ENCODE data around the gene PSD2. TPM values are rescaled to one million over a fixed set of nuclear protein-coding genes. Genes with fewer than 3 reads are reported as not detected.

Gene PSD2
- total RNA-seq, 2 experiments from 2014 or later: 0.08 TPM; not detected in 1

GRCh38 chr5:139776861-139777260 is 18.7 kb upstream of the PSD2 start:
- intact Hi-C loops (cut with DNase I, micrococcal nuclease): no loop called here
- no peaks in the 10 kb centered on the region for H3K4me1 Mint-ChIP-seq (ENCODE audit: low read depth)
- TF ChIP-seq, protein P1, sequence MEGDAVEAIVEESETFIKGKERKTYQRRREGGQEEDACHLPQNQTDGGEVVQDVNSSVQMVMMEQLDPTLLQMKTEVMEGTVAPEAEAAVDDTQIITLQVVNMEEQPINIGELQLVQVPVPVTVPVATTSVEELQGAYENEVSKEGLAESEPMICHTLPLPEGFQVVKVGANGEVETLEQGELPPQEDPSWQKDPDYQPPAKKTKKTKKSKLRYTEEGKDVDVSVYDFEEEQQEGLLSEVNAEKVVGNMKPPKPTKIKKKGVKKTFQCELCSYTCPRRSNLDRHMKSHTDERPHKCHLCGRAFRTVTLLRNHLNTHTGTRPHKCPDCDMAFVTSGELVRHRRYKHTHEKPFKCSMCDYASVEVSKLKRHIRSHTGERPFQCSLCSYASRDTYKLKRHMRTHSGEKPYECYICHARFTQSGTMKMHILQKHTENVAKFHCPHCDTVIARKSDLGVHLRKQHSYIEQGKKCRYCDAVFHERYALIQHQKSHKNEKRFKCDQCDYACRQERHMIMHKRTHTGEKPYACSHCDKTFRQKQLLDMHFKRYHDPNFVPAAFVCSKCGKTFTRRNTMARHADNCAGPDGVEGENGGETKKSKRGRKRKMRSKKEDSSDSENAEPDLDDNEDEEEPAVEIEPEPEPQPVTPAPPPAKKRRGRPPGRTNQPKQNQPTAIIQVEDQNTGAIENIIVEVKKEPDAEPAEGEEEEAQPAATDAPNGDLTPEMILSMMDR (IDR thresholded peaks at IDR 0.05): no peak
- H3K27me3 Mint-ChIP-seq: peaks cover 27% of the 10 kb centered on the region
- Histone ChIP-seq H3K36me3 (ENCODE audit: insufficient read depth, low read length) (no peaks in the 10 kb centered on the region), H3K27ac (ENCODE audit: low read depth in 1 of 2, low read length in 2 of 2) (no peak overlapping the region), H3K9me3 (ENCODE audit: control insufficient read depth in 1 of 2, insufficient read depth in 1 of 2, low read length in 2 of 2) (no peaks in the 10 kb centered on the region), H3K27me3 (ENCODE audit: control insufficient read depth in 1 of 2, insufficient read depth in 2 of 2, low read length in 2 of 2) (no peaks in the 10 kb centered on the region), H3K4me3 (ENCODE audit: low read length) (no peak overlapping the region), H3K4me1 (ENCODE audit: insufficient read depth, low read length) (peaks cover 8% of the 10 kb centered on the region)
- no peak for DNase-seq
- no peaks in the 10 kb centered on the region for H3K36me3 Mint-ChIP-seq (ENCODE audit: low read depth)
- H3K4me3 Mint-ChIP-seq: no peak overlapping the region
- ChIA-PET CTCF (interaction anchor here (1.3 to 7.5 kb wide), 3 partner anchors 10 to 192 kb away, joined by 3 to 63 read pairs (median 6); no protein-coding TSS in a partner anchor), POLR2A (no interaction called here)
- H3K9me3 Mint-ChIP-seq: no peaks in the 10 kb centered on the region
- no peak for ATAC-seq (ENCODE audit: poor library complexity)
- H3K27ac Mint-ChIP-seq: no peak overlapping the region

- ChIA-PET POLR2A (no interaction called here), CTCF (interaction anchor here (0.8 kb wide), 1 partner anchor 185 kb away, joined by 3 read pairs; no protein-coding TSS in a partner anchor)
- TF ChIP-seq, protein P1 (IDR thresholded peaks at IDR 0.05): no peak
- Histone ChIP-seq H3K27ac (ENCODE audit: low read depth in 1 of 2, low read length in 2 of 2) (no peak overlapping the region), H3K9me3 (ENCODE audit: control insufficient read depth in 1 of 2, insufficient read depth in 1 of 2, low read length in 2 of 2) (no peaks in the 10 kb centered on the region), H3K36me3 (ENCODE audit: insufficient read depth, low read length) (no peaks in the 10 kb centered on the region), H3K4me3 (ENCODE audit: low read length) (no peak overlapping the region), H3K27me3 (ENCODE audit: control insufficient read depth in 1 of 2, insufficient read depth in 2 of 2, low read length in 2 of 2) (peaks cover 10 to 20% of the 10 kb centered on the region in 2 experiments), H3K4me1 (ENCODE audit: insufficient read depth, low read length) (peaks cover 16% of the 10 kb centered on the region)
- no peak for ATAC-seq (ENCODE audit: poor library complexity)
- H3K4me3 Mint-ChIP-seq: no peak overlapping the region
- H3K27me3 Mint-ChIP-seq: peaks cover 39% of the 10 kb centered on the region
- DNase-seq: no peak
- H3K27ac Mint-ChIP-seq: no peak overlapping the region
- H3K9me3 Mint-ChIP-seq: no peaks in the 10 kb centered on the region
- intact Hi-C loops (cut with DNase I, micrococcal nuclease): no loop called here
- H3K4me1 Mint-ChIP-seq (ENCODE audit: low read depth): peaks cover 6% of the 10 kb centered on the region
- H3K36me3 Mint-ChIP-seq (ENCODE audit: low read depth): no peaks in the 10 kb centered on the region
These were observed 12.1 kb upstream of the PSD2 start for GRCh38 chr5:139783436-139783965.

DNA sequence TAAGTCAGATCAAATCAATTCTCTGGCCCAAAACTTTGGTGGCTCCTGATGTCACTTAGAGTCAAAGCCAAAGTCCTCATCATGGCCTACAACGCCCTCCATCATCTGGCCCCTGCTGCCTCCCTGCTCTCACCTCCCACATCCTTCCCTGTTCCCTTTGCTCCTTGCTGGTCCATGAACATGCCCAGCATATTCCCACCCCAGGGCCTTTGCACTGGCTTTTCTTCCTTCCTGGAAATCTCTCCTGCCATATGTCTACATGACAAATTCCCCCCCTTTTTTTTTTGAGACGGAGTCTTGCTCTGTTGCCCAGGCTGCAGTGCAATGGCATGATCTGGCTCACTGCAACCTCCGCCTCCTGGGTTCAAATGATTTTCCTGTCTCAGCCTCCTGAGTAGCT is 11.1 kb upstream of the PSD2 start:
- no peaks in the 10 kb centered on the region for H3K36me3 ChIP-seq (ENCODE audit: insufficient read depth, low read length)
- H3K4me1 ChIP-seq (ENCODE audit: insufficient read depth, low read length): peaks cover 17% of the 10 kb centered on the region
- H3K27ac ChIP-seq (ENCODE audit: low read depth in 1 of 2, low read length in 2 of 2): no peak overlapping the region
- H3K4me1 Mint-ChIP-seq (ENCODE audit: low read depth): peaks cover 6% of the 10 kb centered on the region
- peaks cover 10 to 20% of the 10 kb centered on the region in 2 experiments for H3K27me3 ChIP-seq (ENCODE audit: control insufficient read depth in 1 of 2, insufficient read depth in 2 of 2, low read length in 2 of 2)
- DNase-seq (no peak), ATAC-seq (ENCODE audit: poor library complexity) (no peak)
- no peaks in the 10 kb centered on the region for H3K36me3 Mint-ChIP-seq (ENCODE audit: low read depth)
- TF ChIP-seq, protein P1 (IDR thresholded peaks at IDR 0.05): no peak
- no peaks in the 10 kb centered on the region for H3K9me3 ChIP-seq (ENCODE audit: control insufficient read depth in 1 of 2, insufficient read depth in 1 of 2, low read length in 2 of 2)
- H3K9me3 Mint-ChIP-seq: no peaks in the 10 kb centered on the region
- no peak overlapping the region for H3K27ac Mint-ChIP-seq
- ChIA-PET POLR2A (no interaction called here), CTCF (no interaction called here)
- no peak overlapping the region for H3K4me3 ChIP-seq (ENCODE audit: low read length)
- H3K4me3 Mint-ChIP-seq: no peak overlapping the region
- intact Hi-C loops (cut with DNase I, micrococcal nuclease): no loop called here
- H3K27me3 Mint-ChIP-seq: peaks cover 36% of the 10 kb centered on the region
